GM13977 (cell line): ENCODE data around the gene CD63.

Source experiments
- DNase-seq: peaks from one replicate; pipeline ENCODE4 v3.0.0; 2012; ENCODE audit warnings: low spot score
- in situ Hi-C: fragments of 300-500 bp; cut with MboI; formaldehyde crosslinking; loops from one replicate; pipeline ENCODE4 v1.12.0; 2022; ENCODE audit warnings: low sequenced_read_pairs, low pct_unique_long_range_greater_than_20kb, mixed read lengths, inconsistent platforms; ENCODE audit not compliant: unreplicated experiment
- TF ChIP-seq, protein P1 (sequence below): IDR thresholded peaks from 2 replicates; pipeline ENCODE4 v1.5.1; 2012; ENCODE audit warnings: mild to moderate bottlenecking, control low read depth; ENCODE audit not compliant: insufficient read depth; ENCODE audit errors: extremely low read depth, missing control alignments

CD63 gene

DNA sequence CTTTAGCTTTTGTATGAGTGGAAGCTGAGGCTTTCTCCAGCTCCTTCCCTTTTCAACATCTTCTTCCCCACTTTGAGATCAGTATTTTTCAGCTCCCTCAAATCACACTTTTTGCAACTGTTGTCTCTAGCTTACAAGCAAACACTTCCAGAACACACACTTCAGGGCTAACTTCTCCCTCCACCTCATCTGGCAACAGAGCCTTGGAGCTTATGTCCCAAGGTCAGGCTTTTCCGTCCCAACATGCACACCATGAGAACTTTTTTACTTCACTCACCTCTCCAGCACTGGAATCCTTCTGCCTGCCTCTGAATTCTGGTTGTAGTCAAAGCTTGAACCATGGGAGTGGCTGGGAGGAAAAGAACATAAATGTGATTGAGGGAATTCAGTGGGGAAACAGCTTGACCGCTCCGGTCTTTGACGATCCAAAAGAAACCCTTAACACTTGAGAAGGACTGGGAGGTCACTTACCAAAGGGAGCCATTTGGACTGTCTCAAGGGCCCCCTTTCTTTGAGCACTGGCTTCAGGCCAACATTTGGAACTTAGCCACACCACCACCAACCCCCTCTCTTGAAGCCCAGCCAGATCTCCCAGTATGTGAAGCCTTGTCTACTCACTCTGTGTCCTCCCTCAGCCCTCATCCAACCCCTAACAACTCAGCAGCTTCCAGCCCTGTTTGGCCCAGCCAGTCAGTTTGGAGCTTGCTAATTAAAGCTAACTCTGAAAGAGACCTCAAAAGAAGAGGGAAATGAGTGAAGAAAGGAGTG lies 16.8 kb downstream of the CD63 start:
- TF ChIP-seq, protein P1, sequence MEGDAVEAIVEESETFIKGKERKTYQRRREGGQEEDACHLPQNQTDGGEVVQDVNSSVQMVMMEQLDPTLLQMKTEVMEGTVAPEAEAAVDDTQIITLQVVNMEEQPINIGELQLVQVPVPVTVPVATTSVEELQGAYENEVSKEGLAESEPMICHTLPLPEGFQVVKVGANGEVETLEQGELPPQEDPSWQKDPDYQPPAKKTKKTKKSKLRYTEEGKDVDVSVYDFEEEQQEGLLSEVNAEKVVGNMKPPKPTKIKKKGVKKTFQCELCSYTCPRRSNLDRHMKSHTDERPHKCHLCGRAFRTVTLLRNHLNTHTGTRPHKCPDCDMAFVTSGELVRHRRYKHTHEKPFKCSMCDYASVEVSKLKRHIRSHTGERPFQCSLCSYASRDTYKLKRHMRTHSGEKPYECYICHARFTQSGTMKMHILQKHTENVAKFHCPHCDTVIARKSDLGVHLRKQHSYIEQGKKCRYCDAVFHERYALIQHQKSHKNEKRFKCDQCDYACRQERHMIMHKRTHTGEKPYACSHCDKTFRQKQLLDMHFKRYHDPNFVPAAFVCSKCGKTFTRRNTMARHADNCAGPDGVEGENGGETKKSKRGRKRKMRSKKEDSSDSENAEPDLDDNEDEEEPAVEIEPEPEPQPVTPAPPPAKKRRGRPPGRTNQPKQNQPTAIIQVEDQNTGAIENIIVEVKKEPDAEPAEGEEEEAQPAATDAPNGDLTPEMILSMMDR, result no peak
- DNase-seq, result no peak
- in situ Hi-C loops, result no loop called here

DNA sequence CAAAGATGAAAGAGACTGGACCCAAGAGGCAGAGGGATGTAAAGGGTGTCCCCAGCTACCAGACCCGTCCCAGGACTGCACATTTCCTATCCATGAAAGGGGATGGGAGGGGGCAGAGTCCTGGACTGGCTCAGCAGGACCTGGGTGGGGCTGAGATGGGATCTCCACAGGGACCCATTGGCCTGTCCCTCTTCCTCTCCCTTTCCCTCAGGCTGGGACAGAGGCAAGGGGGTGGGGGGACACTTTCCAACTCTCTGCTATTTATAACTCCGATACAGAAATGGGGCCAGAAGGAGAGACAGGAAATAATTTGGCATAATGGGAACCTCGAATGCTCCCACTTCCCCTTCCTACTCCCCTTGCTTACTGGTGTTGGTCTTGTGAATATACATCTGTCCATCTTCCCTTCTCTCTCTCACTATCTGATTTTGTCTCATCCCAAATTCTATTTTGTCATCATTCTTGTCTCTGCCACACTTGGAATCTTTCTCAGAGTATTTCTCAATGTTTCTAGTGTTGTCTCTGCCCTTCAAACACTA lies 20.0 kb downstream of the CD63 start:
- in situ Hi-C loops, result no loop called here
- TF ChIP-seq, protein P1, result no peak
- no peak for DNase-seq

DNA sequence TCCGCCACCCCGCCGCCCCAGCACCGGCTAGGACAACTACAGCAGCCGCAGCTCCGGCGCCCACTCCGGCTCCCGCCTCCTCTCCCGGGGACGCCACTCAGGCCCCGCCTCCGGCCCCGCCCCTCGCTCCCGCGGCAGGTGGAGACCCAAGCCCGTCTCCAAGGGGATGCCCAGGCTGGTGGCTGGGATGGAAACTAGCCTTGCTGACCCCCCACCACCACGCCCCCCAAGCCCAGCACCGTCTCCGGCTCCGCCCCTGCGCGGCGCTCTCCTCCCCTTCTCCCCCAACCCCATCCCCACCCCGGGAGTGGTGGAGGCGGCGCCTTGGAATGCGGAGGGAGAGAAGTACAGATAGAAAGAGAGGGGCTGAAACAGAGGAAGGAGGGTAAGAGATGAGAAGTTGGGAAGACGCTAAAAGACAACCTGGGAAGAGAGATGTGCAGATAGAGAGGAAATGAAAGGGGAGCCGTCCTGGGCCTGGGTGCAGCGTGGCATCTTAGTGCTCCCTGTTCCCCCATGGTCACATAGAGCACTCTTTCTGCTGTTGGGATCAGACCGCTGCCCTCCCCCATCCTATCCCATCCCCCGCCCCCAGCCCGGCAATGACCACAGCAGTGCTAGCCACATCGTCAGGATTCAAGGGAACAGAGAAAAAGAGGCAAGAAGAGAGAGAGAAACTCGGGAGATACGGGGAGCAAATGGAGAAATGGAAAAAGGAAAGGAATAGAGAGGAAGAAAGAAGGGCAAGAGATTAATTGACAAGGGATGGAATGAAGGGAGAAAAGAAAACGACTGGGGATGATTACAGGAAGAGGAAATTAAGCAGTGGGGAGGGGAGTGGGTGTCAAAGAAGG lies 20.7 kb downstream of the CD63 start, which contains the start of gene ITGA7:
TSS of gene ITGA7 (minus strand) at position 64 of the 854 bp plus-strand sequence. CDS start 222 bp downstream, outside the sequence.
- TF ChIP-seq, protein P1, result no peak
- peak; percentile 80 for DNase-seq
- in situ Hi-C loops, result no loop called here

DNA sequence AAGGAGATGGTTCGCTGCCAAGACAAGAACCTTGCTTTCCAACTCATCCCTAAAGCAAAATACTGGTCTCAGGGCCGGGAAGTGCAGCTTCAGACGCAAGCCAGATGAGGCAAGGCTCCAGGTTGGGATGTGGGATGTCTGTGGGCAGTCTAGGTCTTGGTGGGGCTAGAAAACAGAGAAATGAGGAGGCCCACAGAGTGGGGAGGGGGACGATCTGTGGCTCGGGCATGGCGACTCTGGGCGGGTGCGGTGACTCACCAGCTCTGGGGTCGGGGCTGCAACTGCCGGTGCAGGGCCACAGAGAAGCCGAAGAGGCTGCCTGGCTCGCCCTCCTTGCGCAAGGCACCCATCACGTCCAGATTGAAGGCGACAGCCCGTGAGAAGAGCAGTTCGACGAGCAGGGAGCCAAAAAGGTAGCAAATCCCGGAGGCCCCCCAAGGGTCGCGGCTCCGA lies 21.6 kb downstream of the CD63 start:
- in situ Hi-C loops, result no loop called here
- TF ChIP-seq, protein P1, result no peak
- DNase-seq, result no peak

DNA sequence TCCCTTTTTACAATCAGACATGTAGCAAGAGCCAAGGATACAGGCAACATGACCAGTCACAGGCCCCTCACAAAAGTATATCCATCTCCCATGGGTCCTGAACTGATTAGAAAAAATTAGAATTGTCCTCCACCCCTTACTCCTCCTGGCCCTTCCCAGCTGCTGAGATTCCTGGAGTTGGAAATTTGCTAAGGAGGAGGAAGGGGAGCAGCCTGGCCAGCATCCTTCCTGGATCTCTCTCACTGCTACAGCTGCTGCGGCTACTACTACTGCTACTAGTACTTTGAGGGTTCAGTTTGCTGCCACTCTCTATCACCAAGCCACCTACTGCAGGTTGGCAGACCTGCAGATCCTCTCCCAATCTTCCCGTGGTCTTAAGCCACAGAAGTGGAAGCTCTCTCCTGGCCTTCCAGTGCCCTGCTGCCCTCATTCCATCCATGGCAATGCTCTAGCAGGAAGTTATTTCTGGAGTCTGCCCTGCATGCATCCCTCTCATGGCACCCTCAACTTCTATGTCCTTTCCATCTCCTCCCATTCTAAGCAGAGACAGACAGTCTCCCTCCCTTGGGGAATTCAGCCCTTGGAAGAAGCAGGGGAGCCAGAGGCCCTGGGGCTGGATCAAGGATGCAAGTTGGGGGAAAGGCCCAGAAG lies 22.1 kb downstream of the CD63 start:
- TF ChIP-seq, protein P1, result no peak
- no peak for DNase-seq
- in situ Hi-C loops, result no loop called here
